ENCODE measurements around the gene ANKRD28. TPM values are rescaled to one million over a fixed set of nuclear protein-coding genes. Genes with fewer than 3 reads are reported as not detected.
A peak's percentile ranks its signal among the peaks of the same experiment; 100 is the strongest.

ANKRD28 gene
- total RNA-seq, 3 donors from 2014 or later, result 30.8 to 37.2 (median 32.2) TPM

- no peak for DNase-seq
- H3K36me3 Mint-ChIP-seq (ENCODE audit: insufficient read depth), result peaks cover 28% of the 10 kb centered on the region
- no peaks in the 10 kb centered on the region for H3K27me3 Mint-ChIP-seq (ENCODE audit: low read depth)
- no peak for ATAC-seq
- peaks cover 21% of the 10 kb centered on the region for H3K4me1 Mint-ChIP-seq (ENCODE audit: low read depth)
- H3K4me3 Mint-ChIP-seq, result no peak overlapping the region
- no peaks in the 10 kb centered on the region for H3K9me3 Mint-ChIP-seq
Observed at GRCh38 chr3:15666277-15666676, 131.5 kb downstream of the ANKRD28 start.

- Mint-ChIP-seq H3K4me3 (no peak overlapping the region), H3K9me3 (no peaks in the 10 kb centered on the region), H3K36me3 (ENCODE audit: insufficient read depth) (peaks cover 24% of the 10 kb centered on the region), H3K4me1 (ENCODE audit: low read depth) (peaks cover 21% of the 10 kb centered on the region), H3K27me3 (ENCODE audit: low read depth) (no peaks in the 10 kb centered on the region)
- ATAC-seq (no peak), DNase-seq (no peak)
Observed at GRCh38 chr3:15665510-15666150, 132.1 kb downstream of the ANKRD28 start.

GRCh38 chr3:15664144-15664543 is 133.6 kb downstream of the ANKRD28 start:
- H3K36me3 Mint-ChIP-seq (ENCODE audit: insufficient read depth), result peaks cover 15% of the 10 kb centered on the region

GRCh38 chr3:15660055-15660935 is 137.5 kb downstream of the ANKRD28 start:
- Mint-ChIP-seq H3K4me1 (ENCODE audit: low read depth) (peaks cover 12% of the 10 kb centered on the region), H3K9me3 (peaks cover 19% of the 10 kb centered on the region), H3K27me3 (ENCODE audit: low read depth) (no peaks in the 10 kb centered on the region), H3K4me3 (no peak overlapping the region), H3K36me3 (ENCODE audit: insufficient read depth) (peaks cover 10% of the 10 kb centered on the region)
- no peak for ATAC-seq
- no peak for DNase-seq

More at GRCh38 chr3:15664144-15664543, 133.6 kb downstream of the ANKRD28 start:
- H3K4me1 Mint-ChIP-seq (ENCODE audit: low read depth), result peaks cover 32% of the 10 kb centered on the region
- ATAC-seq, result no peak
- DNase-seq, result no peak
- no peaks in the 10 kb centered on the region for H3K9me3 Mint-ChIP-seq
- H3K4me3 Mint-ChIP-seq, result no peak overlapping the region
- H3K27me3 Mint-ChIP-seq (ENCODE audit: low read depth), result no peaks in the 10 kb centered on the region

- no peaks in the 10 kb centered on the region for H3K27me3 Mint-ChIP-seq (ENCODE audit: low read depth)
- no peak for ATAC-seq
- DNase-seq, result no peak
- H3K4me1 Mint-ChIP-seq (ENCODE audit: low read depth), result peaks cover 12% of the 10 kb centered on the region
- H3K36me3 Mint-ChIP-seq (ENCODE audit: insufficient read depth), result peaks cover 10% of the 10 kb centered on the region
- peaks cover 22% of the 10 kb centered on the region for H3K9me3 Mint-ChIP-seq
- H3K4me3 Mint-ChIP-seq, result no peak overlapping the region
Observed at GRCh38 chr3:15659254-15659975, 138.4 kb downstream of the ANKRD28 start.

GRCh38 chr3:15657016-15657415 is 140.8 kb downstream of the ANKRD28 start:
- DNase-seq, result no peak
- no peak for ATAC-seq
- peaks cover 22% of the 10 kb centered on the region for H3K9me3 Mint-ChIP-seq
- H3K4me1 Mint-ChIP-seq (ENCODE audit: low read depth), result peaks cover 12% of the 10 kb centered on the region
- H3K4me3 Mint-ChIP-seq, result no peak overlapping the region
- peaks cover 8% of the 10 kb centered on the region for H3K36me3 Mint-ChIP-seq (ENCODE audit: insufficient read depth)
- H3K27me3 Mint-ChIP-seq (ENCODE audit: low read depth), result no peaks in the 10 kb centered on the region

- H3K27me3 Mint-ChIP-seq (ENCODE audit: low read depth), result peaks cover under 1% of the 10 kb centered on the region
- no peak for DNase-seq
- H3K9me3 Mint-ChIP-seq, result peaks cover 22% of the 10 kb centered on the region
- H3K4me3 Mint-ChIP-seq, result no peak overlapping the region
- no peak for ATAC-seq
- H3K4me1 Mint-ChIP-seq (ENCODE audit: low read depth), result peaks cover 12% of the 10 kb centered on the region
- peaks cover 8% of the 10 kb centered on the region for H3K36me3 Mint-ChIP-seq (ENCODE audit: insufficient read depth)
Observed at GRCh38 chr3:15656342-15656741, 141.4 kb downstream of the ANKRD28 start.

- no peak for ATAC-seq
- DNase-seq, result no peak
- Mint-ChIP-seq H3K36me3 (ENCODE audit: insufficient read depth) (peaks cover 8% of the 10 kb centered on the region), H3K4me3 (no peak overlapping the region), H3K9me3 (peaks cover 22% of the 10 kb centered on the region), H3K27me3 (ENCODE audit: low read depth) (peaks cover 4% of the 10 kb centered on the region), H3K4me1 (ENCODE audit: low read depth) (peaks cover 11% of the 10 kb centered on the region)
Observed at GRCh38 chr3:15654891-15655290, 142.9 kb downstream of the ANKRD28 start.

GRCh38 chr3:15654127-15654526 is 143.7 kb downstream of the ANKRD28 start:
- Mint-ChIP-seq H3K9me3 (peaks cover 22% of the 10 kb centered on the region), H3K4me1 (ENCODE audit: low read depth) (peaks cover 13% of the 10 kb centered on the region), H3K36me3 (ENCODE audit: insufficient read depth) (peaks cover 8% of the 10 kb centered on the region), H3K4me3 (no peak overlapping the region), H3K27me3 (ENCODE audit: low read depth) (peaks cover 4% of the 10 kb centered on the region)
- DNase-seq (no peak), ATAC-seq (no peak)

GRCh38 chr3:15653321-15653720 is 144.5 kb downstream of the ANKRD28 start:
- Mint-ChIP-seq H3K4me1 (ENCODE audit: low read depth) (peaks cover 20% of the 10 kb centered on the region), H3K27me3 (ENCODE audit: low read depth) (peaks cover 4% of the 10 kb centered on the region), H3K4me3 (no peak overlapping the region), H3K9me3 (peaks cover 16% of the 10 kb centered on the region), H3K36me3 (ENCODE audit: insufficient read depth) (peaks cover 8% of the 10 kb centered on the region)
- ATAC-seq, result no peak
- no peak for DNase-seq

- Mint-ChIP-seq H3K4me3 (no peak overlapping the region), H3K27me3 (ENCODE audit: low read depth) (peaks cover 4% of the 10 kb centered on the region), H3K36me3 (ENCODE audit: insufficient read depth) (peaks cover 4% of the 10 kb centered on the region), H3K9me3 (peaks cover 8% of the 10 kb centered on the region), H3K4me1 (ENCODE audit: low read depth) (peaks cover 39% of the 10 kb centered on the region)
- DNase-seq (no peak), ATAC-seq (no peak)
Observed at GRCh38 chr3:15651396-15651795, 146.4 kb downstream of the ANKRD28 start.

GRCh38 chr3:15649858-15650257 is 147.9 kb downstream of the ANKRD28 start:
- Mint-ChIP-seq H3K4me3 (no peak overlapping the region), H3K4me1 (ENCODE audit: low read depth) (peaks cover 48% of the 10 kb centered on the region), H3K9me3 (peaks cover under 1% of the 10 kb centered on the region)

GRCh38 chr3:15649341-15649740 is 148.4 kb downstream of the ANKRD28 start:
- Mint-ChIP-seq H3K4me1 (ENCODE audit: low read depth) (peaks cover 48% of the 10 kb centered on the region), H3K36me3 (ENCODE audit: insufficient read depth) (no peaks in the 10 kb centered on the region), H3K4me3 (no peak overlapping the region), H3K9me3 (no peaks in the 10 kb centered on the region), H3K27me3 (ENCODE audit: low read depth) (peaks cover 4% of the 10 kb centered on the region)
- ATAC-seq (no peak), DNase-seq (no peak)

More at GRCh38 chr3:15649858-15650257, 147.9 kb downstream of the ANKRD28 start:
- ATAC-seq, result no peak
- DNase-seq, result no peak
- Mint-ChIP-seq H3K27me3 (ENCODE audit: low read depth) (peaks cover 4% of the 10 kb centered on the region), H3K36me3 (ENCODE audit: insufficient read depth) (no peaks in the 10 kb centered on the region)

- DNase-seq (peak; percentile 21), ATAC-seq (peak; percentile 92 to 95)
- Mint-ChIP-seq H3K4me3 (peak overlapping the region; percentile 57), H3K9me3 (no peaks in the 10 kb centered on the region), H3K4me1 (ENCODE audit: low read depth) (peaks cover 48% of the 10 kb centered on the region), H3K27me3 (ENCODE audit: low read depth) (peaks cover 4% of the 10 kb centered on the region), H3K36me3 (ENCODE audit: insufficient read depth) (peaks cover 2% of the 10 kb centered on the region)
Observed at GRCh38 chr3:15647611-15648167, 150.1 kb downstream of the ANKRD28 start.

Measured in activated T-cell treated with anti-CD3 and anti-CD28 coated beads, Interleukin-2, amount 50 U/mL, for 4 hours (primary cell).